ENCODE results near the gene C6orf62.

DNA sequence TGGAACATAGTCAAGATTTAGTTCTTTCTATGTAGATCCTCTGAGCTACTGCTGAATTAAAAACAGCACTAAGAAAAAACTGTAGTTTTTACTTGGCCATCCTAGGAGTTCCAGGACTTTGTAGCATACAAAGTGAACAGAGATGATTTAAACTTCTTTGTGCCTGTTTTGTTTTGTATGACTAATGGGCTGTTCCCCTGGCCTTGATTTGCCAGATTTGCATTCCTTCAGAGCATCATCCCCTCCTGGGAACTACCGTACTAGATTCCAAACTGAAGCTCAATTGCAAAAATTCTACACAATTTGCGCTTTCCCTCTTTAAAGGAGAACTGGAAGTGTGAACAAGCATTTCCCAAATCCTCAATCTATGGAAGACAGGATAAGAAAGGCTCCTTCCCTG, 29.0 kb downstream of the C6orf62 start:
- TF ChIP-seq, protein P1, sequence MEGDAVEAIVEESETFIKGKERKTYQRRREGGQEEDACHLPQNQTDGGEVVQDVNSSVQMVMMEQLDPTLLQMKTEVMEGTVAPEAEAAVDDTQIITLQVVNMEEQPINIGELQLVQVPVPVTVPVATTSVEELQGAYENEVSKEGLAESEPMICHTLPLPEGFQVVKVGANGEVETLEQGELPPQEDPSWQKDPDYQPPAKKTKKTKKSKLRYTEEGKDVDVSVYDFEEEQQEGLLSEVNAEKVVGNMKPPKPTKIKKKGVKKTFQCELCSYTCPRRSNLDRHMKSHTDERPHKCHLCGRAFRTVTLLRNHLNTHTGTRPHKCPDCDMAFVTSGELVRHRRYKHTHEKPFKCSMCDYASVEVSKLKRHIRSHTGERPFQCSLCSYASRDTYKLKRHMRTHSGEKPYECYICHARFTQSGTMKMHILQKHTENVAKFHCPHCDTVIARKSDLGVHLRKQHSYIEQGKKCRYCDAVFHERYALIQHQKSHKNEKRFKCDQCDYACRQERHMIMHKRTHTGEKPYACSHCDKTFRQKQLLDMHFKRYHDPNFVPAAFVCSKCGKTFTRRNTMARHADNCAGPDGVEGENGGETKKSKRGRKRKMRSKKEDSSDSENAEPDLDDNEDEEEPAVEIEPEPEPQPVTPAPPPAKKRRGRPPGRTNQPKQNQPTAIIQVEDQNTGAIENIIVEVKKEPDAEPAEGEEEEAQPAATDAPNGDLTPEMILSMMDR (conservative IDR thresholded peaks at IDR 0.05): no peak
- no peak for TF ChIP-seq EZH2 (IDR thresholded peaks at IDR 0.05; ENCODE audit: low read depth)

All from PC-9 (cell line).